K562 (cell line): ENCODE measurements around the gene RSPH9. TPM values are rescaled to one million over a fixed set of nuclear protein-coding genes. Genes with fewer than 3 reads are reported as not detected.

Experiments used
- CHD1 ChIP-seq: fragments of 200-600 bp; sonication (generic); IDR thresholded peaks from one replicate; pipeline ENCODE4 v1.6.1; 2012; ENCODE audit warnings: mild to moderate bottlenecking, moderate library complexity, low read length, inconsistent platforms
- CTBP1 ChIP-seq: fragments of 450-650 bp; IDR thresholded peaks from 2 replicates; pipeline ENCODE4 v1.6.1; 2016; ENCODE audit warnings: borderline replicate concordance
- DPF2 ChIP-seq: fragments of 450-650 bp; IDR thresholded peaks from 2 replicates; pipeline ENCODE4 v1.6.1; 2016
- FOSL1 ChIP-seq: fragments of 200-800 bp; sonication (Bioruptor generic); conservative IDR thresholded peaks from 2 replicates; pipeline ENCODE4 v1.6.1; 2016; ENCODE audit warnings: missing genetic modification characterization, missing compliant biosample characterization
- FOXK1 ChIP-seq: sonication (generic); formaldehyde crosslinking; IDR thresholded peaks from 2 replicates; pipeline ENCODE4 v1.8.0; 2022; ENCODE audit warnings: missing genetic modification reagents, mild to moderate bottlenecking, borderline replicate concordance
- HLTF ChIP-seq: fragments of 450-650 bp; IDR thresholded peaks from 2 replicates; pipeline ENCODE4 v1.6.1; 2016
- JUN ChIP-seq, 2 experiments: sonication (generic) in 1 of 2; formaldehyde crosslinking in 1 of 2; IDR thresholded peaks; 2 replicates each; pipeline versions ENCODE4 v1.6.1 to v1.8.0; 2012 to 2022; ENCODE audit warnings: borderline replicate concordance in 2 of 2, mild to moderate bottlenecking in 2 of 2, improper control_type of control experiment in 1 of 2, low read depth in 1 of 2, low read length in 1 of 2, missing genetic modification reagents in 1 of 2
- KLF13 ChIP-seq: fragments of 450-650 bp; IDR thresholded peaks from 2 replicates; pipeline ENCODE4 v1.6.1; 2016; ENCODE audit warnings: missing genetic modification characterization, low read depth, mild to moderate bottlenecking, missing compliant biosample characterization, moderate library complexity, borderline replicate concordance
- MLLT1 ChIP-seq, 2 experiments: fragments of 450-650 bp; IDR thresholded peaks; 2 replicates each; pipeline ENCODE4 v1.6.1; 2016
- PHF20 ChIP-seq: fragments of 450-650 bp; IDR thresholded peaks from 2 replicates; pipeline ENCODE4 v1.6.1; 2018; ENCODE audit not compliant: partially characterized antibody
- SAP30 ChIP-seq: fragments of 200-600 bp; sonication (generic); IDR thresholded peaks from 2 replicates; pipeline ENCODE4 v1.6.1; 2012; ENCODE audit warnings: borderline replicate concordance, low read depth, mild to moderate bottlenecking, moderate library complexity, low read length, control low read depth, inconsistent platforms; ENCODE audit not compliant: insufficient read depth, poor library complexity, severe bottlenecking
- SLC30A9 ChIP-seq: fragments of 250-450 bp; sonication (Bioruptor Pico); IDR thresholded peaks from 2 replicates; pipeline ENCODE4 v1.8.0; 2022; ENCODE audit warnings: mild to moderate bottlenecking, moderate library complexity
- YBX1 ChIP-seq: fragments of 450-650 bp; IDR thresholded peaks from 2 replicates; pipeline ENCODE4 v1.7.1; 2016; ENCODE audit warnings: mild to moderate bottlenecking
- ZBTB7A ChIP-seq: IDR thresholded peaks from 2 replicates; pipeline ENCODE4 v1.6.1; 2011; ENCODE audit warnings: low read depth, mild to moderate bottlenecking, low read length, moderate library complexity, borderline replicate concordance; ENCODE audit not compliant: control insufficient read depth
- ZC3H11A ChIP-seq: IDR thresholded peaks from 2 replicates; pipeline ENCODE4 v1.6.1; 2012; ENCODE audit warnings: low read depth, low read length, improper control_type of control experiment
- ZC3H4 ChIP-seq: sonication (generic); formaldehyde crosslinking; IDR thresholded peaks from 2 replicates; pipeline ENCODE4 v1.9.0; 2021; ENCODE audit warnings: missing genetic modification reagents, borderline replicate concordance
- ZNF3 ChIP-seq: fragments of 250-450 bp; sonication (Bioruptor Pico); IDR thresholded peaks from 2 replicates; pipeline ENCODE4 v1.5.0; 2021; ENCODE audit warnings: mild to moderate bottlenecking, moderate library complexity
- ZNF696 ChIP-seq: fragments of 250-450 bp; sonication (Bioruptor Pico); conservative IDR thresholded peaks from 2 replicates; pipeline ENCODE4 v1.4.0; 2020; ENCODE audit warnings: mild to moderate bottlenecking, moderate library complexity
- polyA plus RNA-seq, 8 experiments: library from polyadenylated mRNA; depleted of rRNA in 4 of 8; stranded (reverse) in 5 of 8; unstranded in 3 of 8; fragments of >200 nt; fragmentation: Nextera tagmentation in 2 of 8; fragmentation: Illumina TruSeq in 1 of 8; extraction: Ambion mirVana in 2 of 8; extraction: Trizol in 1 of 8; gene quantifications; 2 replicates each; pipeline versions ENCODE4 v1.2.1 to v1.2.3, GENCODE V29; 2011 to 2014; ENCODE audit warnings: inconsistent platforms in 1 of 8, missing spikeins in 1 of 8
- total RNA-seq, 7 experiments: library from RNA; depleted of rRNA in 6 of 7; stranded (reverse); fragments of >200 nt in 6 of 7; fragmentation: Illumina TruSeq in 2 of 7; extraction: Trizol in 2 of 7; gene quantifications; 2 replicates each; pipeline versions ENCODE4 v1.2.1 to v1.2.3, GENCODE V29; 2011 to 2021; ENCODE audit warnings: low replicate concordance in 1 of 7
- TF ChIP-seq, protein P1 (sequence below), 2 experiments: fragments of 200-800 bp in 1 of 2; sonication (Bioruptor generic) in 1 of 2; sonication (generic) in 1 of 2; formaldehyde crosslinking in 1 of 2; IDR thresholded peaks in 1 of 2; conservative IDR thresholded peaks in 1 of 2; 2 replicates each; pipeline versions ENCODE4 v1.5.0 to v1.6.1; 2016 to 2020; ENCODE audit warnings: missing compliant biosample characterization in 1 of 2, missing genetic modification characterization in 1 of 2, missing genetic modification reagents in 1 of 2

The RSPH9 gene
- total and polyA plus RNA-seq, 9 of the 15 experiments (the other 6 are each of a cell fraction or from before 2014, with no cell fraction given): 0.05 to 0.60 (median 0.39) TPM; not detected in 6

GRCh38 chr6:43667245-43668150, 22.7 kb downstream of the RSPH9 start (continued):
- TF ChIP-seq, protein P1, sequence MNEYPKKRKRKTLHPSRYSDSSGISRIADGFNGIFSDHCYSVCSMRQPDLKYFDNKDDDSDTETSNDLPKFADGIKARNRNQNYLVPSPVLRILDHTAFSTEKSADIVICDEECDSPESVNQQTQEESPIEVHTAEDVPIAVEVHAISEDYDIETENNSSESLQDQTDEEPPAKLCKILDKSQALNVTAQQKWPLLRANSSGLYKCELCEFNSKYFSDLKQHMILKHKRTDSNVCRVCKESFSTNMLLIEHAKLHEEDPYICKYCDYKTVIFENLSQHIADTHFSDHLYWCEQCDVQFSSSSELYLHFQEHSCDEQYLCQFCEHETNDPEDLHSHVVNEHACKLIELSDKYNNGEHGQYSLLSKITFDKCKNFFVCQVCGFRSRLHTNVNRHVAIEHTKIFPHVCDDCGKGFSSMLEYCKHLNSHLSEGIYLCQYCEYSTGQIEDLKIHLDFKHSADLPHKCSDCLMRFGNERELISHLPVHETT (CRISPR knock-in tag; conservative IDR thresholded peaks at IDR 0.05 in 1 of 2, IDR thresholded peaks at IDR 0.05 in 1 of 2): no peak
- TF ChIP-seq CHD1 (no peak), PHF20 (no peak), JUN (IDR thresholded peaks at IDR 0.05; ENCODE audit: borderline replicate concordance, low read depth, low read length) (no peak), JUN (CRISPR knock-in tag; IDR thresholded peaks at IDR 0.05; ENCODE audit: borderline replicate concordance) (no peak), KLF13 (tag) (no peak), ZBTB7A (peak; percentile 15; the same call in 1 of the 2 replicates), YBX1 (no peak), SAP30 (no peak), ZC3H11A (no peak; the same call in 1 of the 2 replicates), MLLT1 (IDR thresholded peaks at IDR 0.05) (0 out of 4 replicates have a peak, but pooled peaks of 1 of the 2 experiments have one; percentile 26), SLC30A9 (CRISPR knock-in tag) (no peak), FOSL1 (tag) (no peak), ZNF696 (no peak), CTBP1 (peak; percentile 80; the same call in 1 of the 2 replicates), FOXK1 (CRISPR knock-in tag) (no peak), HLTF (0 out of 2 replicates have a peak, but pooled peaks have one; percentile 16), DPF2 (no peak), ZNF3 (CRISPR knock-in tag) (no peak), ZC3H4 (no peak)
